Panc1 (cell line): ENCODE data around the gene DMAC1.

Experiments
- CTCF ChIP-seq: fragments of 450-650 bp; IDR thresholded peaks from 2 replicates; pipeline ENCODE4 v1.5.1; 2017; ENCODE audit warnings: mild to moderate bottlenecking
- REST ChIP-seq, 2 experiments: IDR thresholded peaks; 2 replicates each; pipeline ENCODE4 v1.6.1; 2011 to 2012; ENCODE audit warnings: low read depth in 2 of 2, control low read depth in 1 of 2, low read length in 1 of 2, mild to moderate bottlenecking in 1 of 2, moderate library complexity in 1 of 2; ENCODE audit not compliant: insufficient read depth in 1 of 2

- TF ChIP-seq CTCF (no peak), REST (IDR thresholded peaks at IDR 0.05; ENCODE audit: insufficient read depth in 1 of 2, low read depth in 2 of 2, low read length in 1 of 2) (no peak)
Measured at GRCh38 chr9:7816021-7816420, 16.4 kb upstream of the DMAC1 start.
